Measurements from ENCODE around the gene GALK2. TPM values are rescaled to one million over a fixed set of nuclear protein-coding genes. Genes with fewer than 3 reads are reported as not detected.
"Not testable (repeated sequence)": the region's sequence is repeated elsewhere in the genome, so short reads cannot be mapped to it uniquely, and the experiment has no call there.

Gene GALK2
- total RNA-seq, 1 experiment from 2014 or later: 13.7 TPM

GRCh38 chr15:49200347-49200746 lies 30.3 kb downstream of the GALK2 start:
- H4K20me1 ChIP-seq (ENCODE audit: control insufficient read depth, insufficient read depth, insufficient read length): no peaks in the 10 kb centered on the region
- Mint-ChIP-seq H3K27ac (no peak overlapping the region), H3K36me3 (ENCODE audit: insufficient read depth in 1 of 3, low read depth in 3 of 3) (peaks cover 5 to 11% (median 10%) of the 10 kb centered on the region in 3 experiments; a peak in 5 of 7 replicates), H3K4me3 (no peak overlapping the region), H3K9me3 (peaks cover 0 to 7% of the 10 kb centered on the region in 2 experiments; a peak in 1 of 5 replicates), H3K27me3 (ENCODE audit: low read depth) (no peaks in the 10 kb centered on the region), H3K4me1 (peaks cover 2 to 3% of the 10 kb centered on the region in 2 experiments; a peak in 3 of 4 replicates)
- H3K27ac ChIP-seq (ENCODE audit: insufficient read length, low read depth, low read length): no peak overlapping the region
- no peak overlapping the region for H2BK12ac ChIP-seq (ENCODE audit: insufficient read length, low read depth, low read length)
- H3K9me3 ChIP-seq (ENCODE audit: control insufficient read depth, low read depth, low read length): no peaks in the 10 kb centered on the region
- no peak overlapping the region for H3T11ph ChIP-seq (ENCODE audit: low read length)
- no peak overlapping the region for H2AK5ac ChIP-seq (ENCODE audit: insufficient read length, low read length)
- H2AFZ ChIP-seq (ENCODE audit: low read length): no peak overlapping the region
- H4K8ac ChIP-seq (replicated peaks; ENCODE audit: insufficient read length, low read depth, low read length): no peak overlapping the region
- H3K4me1 ChIP-seq (ENCODE audit: insufficient read depth, low read length): no peaks in the 10 kb centered on the region; the same call in 1 of the 2 replicates
- H2BK120ac ChIP-seq (ENCODE audit: low read depth, low read length, poor library complexity, severe bottlenecking): no peak overlapping the region
- H2BK20ac ChIP-seq (ENCODE audit: low read depth, low read length, poor library complexity, severe bottlenecking): no peak overlapping the region
- H3K27me3 ChIP-seq (ENCODE audit: insufficient read depth, low read length): no peaks in the 10 kb centered on the region
- no peak overlapping the region for H4K91ac ChIP-seq (ENCODE audit: insufficient read length, low read depth, low read length)
- no peak overlapping the region for H3K4ac ChIP-seq (ENCODE audit: low read depth, low read length)
- H3K23me2 ChIP-seq (ENCODE audit: insufficient read length, low read depth, low read length, poor library complexity, severe bottlenecking): no peaks in the 10 kb centered on the region
- no CpG with 5 or more reads among the region's 3 CpGs for WGBS (ENCODE audit: extremely low coverage, insufficient read length, low lambda C conversion rate)
- DNase-seq: no peak
- H3K18ac ChIP-seq (ENCODE audit: insufficient read length, low read depth, low read length): no peak overlapping the region
- H3K14ac ChIP-seq (ENCODE audit: insufficient read depth, low read length): no peak overlapping the region
- no peak overlapping the region for H3K56ac ChIP-seq (ENCODE audit: insufficient read length, low read depth, low read length)
- TF ChIP-seq, protein P1, sequence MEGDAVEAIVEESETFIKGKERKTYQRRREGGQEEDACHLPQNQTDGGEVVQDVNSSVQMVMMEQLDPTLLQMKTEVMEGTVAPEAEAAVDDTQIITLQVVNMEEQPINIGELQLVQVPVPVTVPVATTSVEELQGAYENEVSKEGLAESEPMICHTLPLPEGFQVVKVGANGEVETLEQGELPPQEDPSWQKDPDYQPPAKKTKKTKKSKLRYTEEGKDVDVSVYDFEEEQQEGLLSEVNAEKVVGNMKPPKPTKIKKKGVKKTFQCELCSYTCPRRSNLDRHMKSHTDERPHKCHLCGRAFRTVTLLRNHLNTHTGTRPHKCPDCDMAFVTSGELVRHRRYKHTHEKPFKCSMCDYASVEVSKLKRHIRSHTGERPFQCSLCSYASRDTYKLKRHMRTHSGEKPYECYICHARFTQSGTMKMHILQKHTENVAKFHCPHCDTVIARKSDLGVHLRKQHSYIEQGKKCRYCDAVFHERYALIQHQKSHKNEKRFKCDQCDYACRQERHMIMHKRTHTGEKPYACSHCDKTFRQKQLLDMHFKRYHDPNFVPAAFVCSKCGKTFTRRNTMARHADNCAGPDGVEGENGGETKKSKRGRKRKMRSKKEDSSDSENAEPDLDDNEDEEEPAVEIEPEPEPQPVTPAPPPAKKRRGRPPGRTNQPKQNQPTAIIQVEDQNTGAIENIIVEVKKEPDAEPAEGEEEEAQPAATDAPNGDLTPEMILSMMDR (conservative IDR thresholded peaks at IDR 0.05): no peak
- no peak overlapping the region for H3K9ac ChIP-seq (ENCODE audit: extremely low read depth, insufficient read length, low read length)
- no peaks in the 10 kb centered on the region for H3K79me2 ChIP-seq (ENCODE audit: insufficient read depth, low read length)
- no peaks in the 10 kb centered on the region for H3K79me1 ChIP-seq (ENCODE audit: insufficient read depth, low read depth, low read length, poor library complexity, severe bottlenecking)
- no peak overlapping the region for H3K4me2 ChIP-seq (ENCODE audit: insufficient read depth, insufficient read length, low read length)
- no peak overlapping the region for H3K23ac ChIP-seq (ENCODE audit: insufficient read length, low read depth, low read length)
- H2BK15ac ChIP-seq (ENCODE audit: low read depth, low read length): no peak overlapping the region
- H2BK5ac ChIP-seq (ENCODE audit: insufficient read length, low read length): no peak overlapping the region
- H4K5ac ChIP-seq (ENCODE audit: insufficient read length, low read depth, low read length): no peak overlapping the region

DNA sequence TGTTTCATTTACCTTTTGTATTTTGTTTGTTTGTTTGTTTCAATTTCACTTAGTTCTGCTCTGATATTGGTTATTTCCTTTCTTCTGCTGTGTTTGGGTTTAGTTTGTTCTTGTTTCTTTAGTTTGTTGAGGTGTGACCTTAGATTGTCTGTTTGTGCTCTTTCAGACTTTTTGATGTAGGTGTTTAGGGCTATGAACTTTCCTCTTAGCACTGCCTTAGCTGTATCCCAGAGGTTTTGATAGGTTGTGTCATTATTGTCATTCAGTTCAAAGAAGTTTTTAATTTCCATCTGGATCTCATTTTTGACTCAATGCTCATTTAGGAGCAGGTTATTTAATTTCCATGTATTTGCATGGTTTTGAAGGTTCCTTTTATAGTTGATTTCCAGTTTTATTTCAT lies 38.1 kb downstream of the GALK2 start:
- not testable (repeated sequence) for H3K27me3 Mint-ChIP-seq (ENCODE audit: low read depth); H3K9ac ChIP-seq (ENCODE audit: extremely low read depth, insufficient read length, low read length); H2BK15ac ChIP-seq (ENCODE audit: low read depth, low read length); H2BK12ac ChIP-seq (ENCODE audit: insufficient read length, low read depth, low read length); H3K4me1 Mint-ChIP-seq; H4K20me1 ChIP-seq (ENCODE audit: control insufficient read depth, insufficient read depth, insufficient read length); H2BK5ac ChIP-seq (ENCODE audit: insufficient read length, low read length); H3K56ac ChIP-seq (ENCODE audit: insufficient read length, low read depth, low read length); H3K18ac ChIP-seq (ENCODE audit: insufficient read length, low read depth, low read length); H3K4ac ChIP-seq (ENCODE audit: low read depth, low read length); H3K23me2 ChIP-seq (ENCODE audit: insufficient read length, low read depth, low read length, poor library complexity, severe bottlenecking); H3K27ac ChIP-seq (ENCODE audit: insufficient read length, low read depth, low read length); H4K8ac ChIP-seq (replicated peaks; ENCODE audit: insufficient read length, low read depth, low read length); H3T11ph ChIP-seq (ENCODE audit: low read length); H3K4me2 ChIP-seq (ENCODE audit: insufficient read depth, insufficient read length, low read length); DNase-seq; H3K27ac Mint-ChIP-seq; H4K5ac ChIP-seq (ENCODE audit: insufficient read length, low read depth, low read length); H3K14ac ChIP-seq (ENCODE audit: insufficient read depth, low read length); H3K4me1 ChIP-seq (ENCODE audit: insufficient read depth, low read length); H2BK120ac ChIP-seq (ENCODE audit: low read depth, low read length, poor library complexity, severe bottlenecking); H3K27me3 ChIP-seq (ENCODE audit: insufficient read depth, low read length); H2AK5ac ChIP-seq (ENCODE audit: insufficient read length, low read length); H3K4me3 Mint-ChIP-seq; H3K79me1 ChIP-seq (ENCODE audit: insufficient read depth, low read depth, low read length, poor library complexity, severe bottlenecking); H4K91ac ChIP-seq (ENCODE audit: insufficient read length, low read depth, low read length); H2AFZ ChIP-seq (ENCODE audit: low read length); H3K23ac ChIP-seq (ENCODE audit: insufficient read length, low read depth, low read length); H3K79me2 ChIP-seq (ENCODE audit: insufficient read depth, low read length); H2BK20ac ChIP-seq (ENCODE audit: low read depth, low read length, poor library complexity, severe bottlenecking); H3K9me3 ChIP-seq (ENCODE audit: control insufficient read depth, low read depth, low read length)
- Mint-ChIP-seq H3K36me3 (ENCODE audit: insufficient read depth in 1 of 3, low read depth in 3 of 3) (peaks cover 28 to 59% (median 46%) of the 10 kb centered on the region in 3 experiments), H3K9me3 (peaks cover 37 to 41% of the 10 kb centered on the region in 2 experiments)
